Duodenal mucosa (tissue), 2 donors: ENCODE data around the gene PAK5.

Experiments
- H3K27ac ChIP-seq: one replicate; pipeline ENCODE4 v1.7.0; 2013; ENCODE audit warnings: low read depth, low read length
- H3K27me3 ChIP-seq, 2 donors: one replicate each; pipeline ENCODE4 v1.7.0; 2013; ENCODE audit warnings: low read length in 2 of 2, control low read depth in 1 of 2; ENCODE audit not compliant: insufficient read depth in 2 of 2, control insufficient read depth in 1 of 2
- H3K36me3 ChIP-seq, 2 donors: one replicate each; pipeline ENCODE4 v1.7.0; 2013; ENCODE audit warnings: low read length in 2 of 2, control low read depth in 1 of 2; ENCODE audit not compliant: insufficient read depth in 2 of 2, control insufficient read depth in 1 of 2
- H3K4me1 ChIP-seq, 2 donors: one replicate each; pipeline ENCODE4 v1.7.0; 2013; ENCODE audit warnings: low read length in 2 of 2, control low read depth in 1 of 2; ENCODE audit not compliant: insufficient read depth in 2 of 2, control insufficient read depth in 1 of 2
- H3K4me3 ChIP-seq, 2 donors: one replicate each; pipeline ENCODE4 v1.7.0; 2013; ENCODE audit warnings: low read length in 2 of 2, low read depth in 1 of 2
- H3K9ac ChIP-seq, 2 donors: one replicate each; pipeline ENCODE4 v1.7.0; 2013; ENCODE audit warnings: low read length in 2 of 2, low read depth in 1 of 2
- H3K9me3 ChIP-seq, 2 donors: one replicate each; pipeline ENCODE4 v1.7.0; 2013; ENCODE audit warnings: low read length in 2 of 2, control low read depth in 1 of 2; ENCODE audit not compliant: control insufficient read depth in 1 of 2

The PAK5 gene

DNA sequence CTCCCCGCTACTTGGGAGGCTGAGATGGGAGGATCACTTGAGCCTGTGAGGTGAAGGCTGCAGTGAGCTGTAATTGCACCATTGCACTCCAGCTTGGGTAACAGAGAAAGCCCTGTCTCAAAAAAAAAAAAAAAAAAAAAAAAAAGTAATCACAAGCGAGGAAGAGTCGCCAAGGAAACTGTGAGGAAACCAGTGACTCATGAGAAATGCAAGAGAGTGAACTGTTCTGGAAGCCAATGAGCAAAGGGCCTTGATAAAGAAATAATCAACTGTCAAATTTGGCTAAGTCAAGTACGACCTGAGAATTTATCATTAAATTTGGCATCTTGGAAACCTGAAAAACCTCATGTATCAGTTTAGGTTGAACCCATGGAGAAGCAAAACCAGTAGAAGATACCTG is 340.6 kb downstream of the PAK5 start:
- no peaks in the 10 kb centered on the region for H3K36me3 ChIP-seq
- no peak overlapping the region for H3K27ac ChIP-seq
- H3K4me3 ChIP-seq = no peak overlapping the region
- peaks cover 0 to 6% of the 10 kb centered on the region in 2 donors for H3K4me1 ChIP-seq
- H3K9me3 ChIP-seq = no peaks in the 10 kb centered on the region
- no peak overlapping the region for H3K9ac ChIP-seq
- no peaks in the 10 kb centered on the region for H3K27me3 ChIP-seq

GRCh38 chr20:9496155-9496554 is 342.7 kb downstream of the PAK5 start:
- Histone ChIP-seq H3K36me3 (no peaks in the 10 kb centered on the region), H3K27me3 (no peaks in the 10 kb centered on the region), H3K4me3 (no peak overlapping the region), H3K9ac (no peak overlapping the region), H3K4me1 (peaks cover 0 to 6% of the 10 kb centered on the region in 2 donors), H3K9me3 (no peaks in the 10 kb centered on the region), H3K27ac (no peak overlapping the region)

GRCh38 chr20:9495701-9496100 is 343.2 kb downstream of the PAK5 start:
- peaks cover 0 to 6% of the 10 kb centered on the region in 2 donors for H3K4me1 ChIP-seq
- no peaks in the 10 kb centered on the region for H3K36me3 ChIP-seq
- no peak overlapping the region for H3K4me3 ChIP-seq
- no peaks in the 10 kb centered on the region for H3K9me3 ChIP-seq
- H3K27me3 ChIP-seq = no peaks in the 10 kb centered on the region
- H3K9ac ChIP-seq = no peak overlapping the region
- no peak overlapping the region for H3K27ac ChIP-seq

- Histone ChIP-seq H3K27ac (no peak overlapping the region), H3K4me1 (no peaks in the 10 kb centered on the region), H3K9me3 (no peaks in the 10 kb centered on the region), H3K9ac (no peak overlapping the region), H3K36me3 (no peaks in the 10 kb centered on the region), H3K27me3 (no peaks in the 10 kb centered on the region), H3K4me3 (no peak overlapping the region)
Measured at GRCh38 chr20:9493803-9494202, 345.1 kb downstream of the PAK5 start.

GRCh38 chr20:9492067-9492466 is 346.8 kb downstream of the PAK5 start:
- H3K36me3 ChIP-seq = no peaks in the 10 kb centered on the region
- H3K27me3 ChIP-seq = no peaks in the 10 kb centered on the region
- no peak overlapping the region for H3K4me3 ChIP-seq
- no peak overlapping the region for H3K27ac ChIP-seq
- no peaks in the 10 kb centered on the region for H3K4me1 ChIP-seq
- H3K9me3 ChIP-seq = no peaks in the 10 kb centered on the region
- no peak overlapping the region for H3K9ac ChIP-seq

- H3K27me3 ChIP-seq = no peaks in the 10 kb centered on the region
- H3K9ac ChIP-seq = no peak overlapping the region
- H3K9me3 ChIP-seq = no peaks in the 10 kb centered on the region
- H3K27ac ChIP-seq = no peak overlapping the region
- no peaks in the 10 kb centered on the region for H3K36me3 ChIP-seq
- no peaks in the 10 kb centered on the region for H3K4me1 ChIP-seq
- no peak overlapping the region for H3K4me3 ChIP-seq
Measured at GRCh38 chr20:9491324-9491723, 347.6 kb downstream of the PAK5 start.

DNA sequence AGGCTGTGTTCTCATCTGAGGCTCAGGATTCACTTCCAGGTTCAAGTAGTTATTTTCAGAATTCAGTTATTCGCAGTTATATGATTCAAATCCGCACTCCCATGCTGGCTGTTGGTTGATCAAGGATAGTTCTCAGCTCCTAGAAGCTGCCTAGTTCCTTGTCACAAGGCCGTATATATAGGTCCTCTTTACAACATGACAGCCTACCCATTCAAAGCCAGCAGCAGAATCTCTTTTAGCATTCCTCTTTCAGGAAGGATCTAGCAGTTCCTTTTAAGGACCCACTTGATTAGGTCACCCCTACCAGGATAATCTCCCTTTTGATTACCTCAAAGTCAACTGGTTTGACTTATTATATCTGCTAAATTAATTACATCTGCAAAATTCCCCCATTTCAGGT is 348.2 kb downstream of the PAK5 start:
- no peak overlapping the region for H3K9ac ChIP-seq
- H3K27me3 ChIP-seq = no peaks in the 10 kb centered on the region
- no peaks in the 10 kb centered on the region for H3K36me3 ChIP-seq
- no peaks in the 10 kb centered on the region for H3K9me3 ChIP-seq
- no peak overlapping the region for H3K27ac ChIP-seq
- no peak overlapping the region for H3K4me3 ChIP-seq
- no peaks in the 10 kb centered on the region for H3K4me1 ChIP-seq

DNA sequence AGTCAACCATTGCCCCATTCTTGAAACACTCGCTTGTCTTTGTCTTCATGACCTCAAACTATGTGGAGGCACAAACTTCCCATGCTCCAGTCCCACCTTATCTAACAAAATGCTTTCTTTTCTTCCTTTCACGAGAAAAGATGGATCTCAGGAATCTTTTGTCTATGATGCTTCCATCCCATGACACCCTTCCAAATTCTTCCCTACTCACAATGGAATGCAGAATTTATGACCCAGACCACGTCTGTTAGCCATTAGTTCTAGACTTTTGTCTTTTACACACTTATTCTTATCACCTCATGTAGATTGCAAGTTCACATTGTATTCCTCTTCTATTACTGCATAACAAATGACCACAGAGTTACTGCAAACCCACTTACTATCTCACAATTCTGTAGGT is 348.7 kb downstream of the PAK5 start:
- Histone ChIP-seq H3K27me3 (no peaks in the 10 kb centered on the region), H3K9me3 (no peaks in the 10 kb centered on the region), H3K36me3 (no peaks in the 10 kb centered on the region)

DNA sequence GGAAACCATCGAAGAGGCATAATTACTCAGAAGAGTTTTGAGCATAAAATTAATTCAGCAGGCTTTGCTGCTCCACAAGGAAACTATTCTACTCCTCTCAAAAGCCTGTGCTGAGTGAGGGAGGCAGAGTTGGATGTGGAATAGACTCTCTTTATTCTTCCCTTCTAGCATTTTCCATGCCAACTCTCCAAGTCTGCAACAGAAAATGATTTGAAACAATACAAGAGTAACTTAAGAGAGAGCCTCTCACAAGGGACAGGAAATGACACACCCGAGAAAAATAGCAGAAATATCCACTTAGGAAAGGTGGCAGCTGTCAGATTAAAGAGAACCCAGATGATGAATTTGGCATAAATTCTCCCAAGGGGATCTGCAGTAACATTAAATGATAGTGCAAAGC is 350.8 kb downstream of the PAK5 start:
- Histone ChIP-seq H3K9me3 (no peaks in the 10 kb centered on the region), H3K9ac (no peak overlapping the region), H3K27me3 (no peaks in the 10 kb centered on the region), H3K4me3 (no peak overlapping the region), H3K36me3 (no peaks in the 10 kb centered on the region), H3K4me1 (no peaks in the 10 kb centered on the region), H3K27ac (no peak overlapping the region)

More for the DNA sequence above, 348.7 kb downstream of the PAK5 start:
- no peak overlapping the region for H3K4me3 ChIP-seq
- no peak overlapping the region for H3K27ac ChIP-seq
- H3K4me1 ChIP-seq = no peaks in the 10 kb centered on the region
- no peak overlapping the region for H3K9ac ChIP-seq
